ENCODE measurements around the gene ODC1.

Gene ODC1

GRCh38 chr2:10489842-10490555, 41.9 kb upstream of the ODC1 start:
- no peak for TF ChIP-seq FOXM1 (IDR thresholded peaks at IDR 0.05; ENCODE audit: borderline replicate concordance, low read depth)
- no peak for TF ChIP-seq REST (IDR thresholded peaks at IDR 0.05; ENCODE audit: low read depth)
- TF ChIP-seq MAX (IDR thresholded peaks at IDR 0.05): no peak
- TF ChIP-seq TEAD4 (IDR thresholded peaks at IDR 0.05): no peak
- TF ChIP-seq TAF1 (IDR thresholded peaks at IDR 0.05; ENCODE audit: low read depth): no peak
- TF ChIP-seq RAD21 (IDR thresholded peaks at IDR 0.05; ENCODE audit: low read depth): no peak
- TF ChIP-seq USF1 (IDR thresholded peaks at IDR 0.05): no peak

GRCh38 chr2:10487081-10487740, 39.1 kb upstream of the ODC1 start:
- no peak for TF ChIP-seq FOXM1 (IDR thresholded peaks at IDR 0.05; ENCODE audit: borderline replicate concordance, low read depth)
- TF ChIP-seq RAD21 (IDR thresholded peaks at IDR 0.05; ENCODE audit: low read depth): no peak
- TF ChIP-seq EP300 (IDR thresholded peaks at IDR 0.05; ENCODE audit: borderline replicate concordance): no peak
- no peak for TF ChIP-seq MAX (IDR thresholded peaks at IDR 0.05)
- no peak for TF ChIP-seq REST (IDR thresholded peaks at IDR 0.05; ENCODE audit: low read depth)
- TF ChIP-seq ZBTB7A (IDR thresholded peaks at IDR 0.05; ENCODE audit: low read depth): no peak
- no peak for TF ChIP-seq CREB1 (IDR thresholded peaks at IDR 0.05; ENCODE audit: low read depth)

- no peak for TF ChIP-seq MAX (IDR thresholded peaks at IDR 0.05)
- TF ChIP-seq NFIC (IDR thresholded peaks at IDR 0.05): peak; percentile 35
Measured at GRCh38 chr2:10486601-10487079, 38.5 kb upstream of the ODC1 start.

- TF ChIP-seq EP300 (IDR thresholded peaks at IDR 0.05; ENCODE audit: borderline replicate concordance): no peak
- TF ChIP-seq MAX (IDR thresholded peaks at IDR 0.05): no peak
- TF ChIP-seq RAD21 (IDR thresholded peaks at IDR 0.05; ENCODE audit: low read depth): no peak
- TF ChIP-seq YY1 (IDR thresholded peaks at IDR 0.05; ENCODE audit: low read depth): no peak
Measured at GRCh38 chr2:10486091-10486490, 38.0 kb upstream of the ODC1 start.

GRCh38 chr2:10482913-10483312, 34.8 kb upstream of the ODC1 start:
- no peak for TF ChIP-seq NFIC (IDR thresholded peaks at IDR 0.05)
- no peak for TF ChIP-seq TEAD4 (IDR thresholded peaks at IDR 0.05)
- TF ChIP-seq MAX (IDR thresholded peaks at IDR 0.05): no peak
- TF ChIP-seq TCF12 (IDR thresholded peaks at IDR 0.05; ENCODE audit: low read depth): no peak
- no peak for TF ChIP-seq TAF1 (IDR thresholded peaks at IDR 0.05; ENCODE audit: low read depth)
- TF ChIP-seq YY1 (IDR thresholded peaks at IDR 0.05; ENCODE audit: low read depth): no peak
- no peak for TF ChIP-seq CEBPB (IDR thresholded peaks at IDR 0.05)
- TF ChIP-seq REST (IDR thresholded peaks at IDR 0.05; ENCODE audit: low read depth): no peak
- no peak for TF ChIP-seq EP300 (IDR thresholded peaks at IDR 0.05; ENCODE audit: borderline replicate concordance)
- no peak for TF ChIP-seq USF1 (IDR thresholded peaks at IDR 0.05)

Measured in Ishikawa (cell line).